ENCODE data around the gene MRPL23. TPM values are rescaled to one million over a fixed set of nuclear protein-coding genes. Genes with fewer than 3 reads are reported as not detected.

The MRPL23 gene
- total RNA-seq, 1 donor from 2014 or later, result 148 TPM

DNA sequence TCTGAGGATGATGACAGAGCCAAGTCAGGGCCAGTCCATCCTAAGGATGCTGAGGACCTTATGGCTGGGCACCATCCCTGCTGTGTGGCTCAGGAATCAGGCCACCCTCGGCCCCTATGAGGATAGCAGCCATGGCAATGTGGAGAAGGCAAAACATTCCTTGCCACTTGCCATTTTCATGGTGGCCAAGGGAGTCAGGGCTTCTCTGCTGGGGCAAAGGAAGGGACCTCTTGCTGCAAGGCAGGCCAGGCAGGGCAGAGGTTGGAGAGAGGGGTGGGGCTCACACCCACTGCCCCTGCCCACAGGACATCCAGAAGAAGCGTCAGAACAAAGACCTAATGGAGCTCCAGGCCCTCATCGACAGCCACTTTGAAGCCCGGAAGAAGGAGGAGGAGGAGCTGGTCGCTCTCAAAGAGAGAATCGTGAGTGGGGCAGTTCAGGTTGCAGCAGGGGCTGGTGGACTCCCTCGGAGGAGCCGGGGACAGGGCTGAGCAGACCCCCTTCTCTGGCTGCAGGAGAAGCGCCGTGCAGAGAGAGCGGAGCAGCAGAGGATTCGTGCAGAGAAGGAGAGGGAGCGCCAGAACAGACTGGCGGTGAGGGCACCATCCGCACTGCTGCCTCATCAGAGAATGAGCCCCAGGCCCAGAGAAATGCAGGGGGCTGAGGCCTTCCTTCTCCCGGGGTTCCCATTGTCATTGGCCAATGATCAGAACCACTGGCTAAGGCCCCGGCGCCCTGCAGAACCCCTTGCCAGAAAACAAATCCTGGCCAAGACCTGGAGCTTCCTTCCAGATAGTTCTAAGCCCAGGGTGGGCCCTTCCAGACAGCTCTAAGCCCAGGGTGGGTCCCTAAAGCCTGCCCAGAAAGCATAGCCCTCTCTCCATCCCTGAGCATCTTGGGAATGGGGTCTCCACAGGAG lies 13.5 kb upstream of the MRPL23 start:
- intact Hi-C loops (cut with DNase I), result no loop called here
- Histone ChIP-seq H3K27ac (no peak overlapping the region), H3K36me3 (no peaks in the 10 kb centered on the region), H3K4me1 (peaks cover 13% of the 10 kb centered on the region), H3K4me3 (no peak overlapping the region), H3K9me3 (no peaks in the 10 kb centered on the region), H3K27me3 (no peaks in the 10 kb centered on the region)
- TF ChIP-seq POLR2A (IDR thresholded peaks at IDR 0.05) (no peak), POLR2AphosphoS5 (IDR thresholded peaks at IDR 0.05; ENCODE audit: insufficient read depth in 1 of 2, low read depth in 1 of 2) (no peak)
- TF ChIP-seq, protein P1, sequence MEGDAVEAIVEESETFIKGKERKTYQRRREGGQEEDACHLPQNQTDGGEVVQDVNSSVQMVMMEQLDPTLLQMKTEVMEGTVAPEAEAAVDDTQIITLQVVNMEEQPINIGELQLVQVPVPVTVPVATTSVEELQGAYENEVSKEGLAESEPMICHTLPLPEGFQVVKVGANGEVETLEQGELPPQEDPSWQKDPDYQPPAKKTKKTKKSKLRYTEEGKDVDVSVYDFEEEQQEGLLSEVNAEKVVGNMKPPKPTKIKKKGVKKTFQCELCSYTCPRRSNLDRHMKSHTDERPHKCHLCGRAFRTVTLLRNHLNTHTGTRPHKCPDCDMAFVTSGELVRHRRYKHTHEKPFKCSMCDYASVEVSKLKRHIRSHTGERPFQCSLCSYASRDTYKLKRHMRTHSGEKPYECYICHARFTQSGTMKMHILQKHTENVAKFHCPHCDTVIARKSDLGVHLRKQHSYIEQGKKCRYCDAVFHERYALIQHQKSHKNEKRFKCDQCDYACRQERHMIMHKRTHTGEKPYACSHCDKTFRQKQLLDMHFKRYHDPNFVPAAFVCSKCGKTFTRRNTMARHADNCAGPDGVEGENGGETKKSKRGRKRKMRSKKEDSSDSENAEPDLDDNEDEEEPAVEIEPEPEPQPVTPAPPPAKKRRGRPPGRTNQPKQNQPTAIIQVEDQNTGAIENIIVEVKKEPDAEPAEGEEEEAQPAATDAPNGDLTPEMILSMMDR (IDR thresholded peaks at IDR 0.05), result no peak
- DNase-seq (ENCODE audit: extremely low spot score in 2 of 2), result no peak

DNA sequence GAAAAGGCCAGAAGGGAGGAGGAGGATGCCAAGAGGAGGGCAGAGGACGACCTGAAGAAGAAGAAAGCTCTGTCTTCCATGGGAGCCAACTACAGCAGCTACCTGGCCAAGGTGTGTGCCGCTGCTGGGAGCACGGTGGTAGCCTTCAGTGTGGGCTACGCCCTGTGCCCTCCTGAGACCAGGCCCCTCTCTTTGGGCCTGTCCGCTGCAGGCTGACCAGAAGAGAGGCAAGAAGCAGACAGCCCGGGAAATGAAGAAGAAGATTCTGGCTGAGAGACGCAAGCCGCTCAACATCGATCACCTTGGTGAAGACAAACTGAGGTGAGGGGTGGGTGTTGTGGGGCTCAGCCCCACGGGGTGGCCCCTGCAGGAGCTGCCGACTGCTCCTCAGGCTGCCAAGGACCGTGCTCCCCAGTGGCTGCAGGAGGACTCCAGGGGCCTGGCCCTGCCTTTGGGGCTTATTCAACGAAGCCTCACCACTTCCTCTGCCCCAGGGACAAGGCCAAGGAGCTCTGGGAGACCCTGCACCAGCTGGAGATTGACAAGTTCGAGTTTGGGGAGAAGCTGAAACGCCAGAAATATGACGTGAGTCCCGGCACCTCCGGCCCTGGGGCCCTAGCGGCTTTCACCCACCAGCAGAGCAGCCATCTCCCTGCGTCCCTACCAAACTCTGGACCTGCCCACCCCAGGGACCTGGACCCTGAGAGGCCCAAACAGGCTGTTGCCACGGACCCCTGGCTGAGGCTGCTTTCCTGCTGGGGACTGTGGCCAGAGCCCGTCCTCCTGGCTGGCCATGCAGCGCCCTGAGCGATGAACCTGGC lies 12.6 kb upstream of the MRPL23 start:
- Histone ChIP-seq H3K4me3 (no peak overlapping the region), H3K27me3 (no peaks in the 10 kb centered on the region), H3K36me3 (no peaks in the 10 kb centered on the region), H3K27ac (no peak overlapping the region), H3K4me1 (peaks cover 17% of the 10 kb centered on the region), H3K9me3 (no peaks in the 10 kb centered on the region)
- DNase-seq (ENCODE audit: extremely low spot score in 2 of 2), result no peak
- intact Hi-C loops (cut with DNase I), result no loop called here
- TF ChIP-seq POLR2A (IDR thresholded peaks at IDR 0.05) (no peak), POLR2AphosphoS5 (IDR thresholded peaks at IDR 0.05; ENCODE audit: insufficient read depth in 1 of 2, low read depth in 1 of 2) (no peak)
- TF ChIP-seq, protein P1 (IDR thresholded peaks at IDR 0.05), result no peak

DNA sequence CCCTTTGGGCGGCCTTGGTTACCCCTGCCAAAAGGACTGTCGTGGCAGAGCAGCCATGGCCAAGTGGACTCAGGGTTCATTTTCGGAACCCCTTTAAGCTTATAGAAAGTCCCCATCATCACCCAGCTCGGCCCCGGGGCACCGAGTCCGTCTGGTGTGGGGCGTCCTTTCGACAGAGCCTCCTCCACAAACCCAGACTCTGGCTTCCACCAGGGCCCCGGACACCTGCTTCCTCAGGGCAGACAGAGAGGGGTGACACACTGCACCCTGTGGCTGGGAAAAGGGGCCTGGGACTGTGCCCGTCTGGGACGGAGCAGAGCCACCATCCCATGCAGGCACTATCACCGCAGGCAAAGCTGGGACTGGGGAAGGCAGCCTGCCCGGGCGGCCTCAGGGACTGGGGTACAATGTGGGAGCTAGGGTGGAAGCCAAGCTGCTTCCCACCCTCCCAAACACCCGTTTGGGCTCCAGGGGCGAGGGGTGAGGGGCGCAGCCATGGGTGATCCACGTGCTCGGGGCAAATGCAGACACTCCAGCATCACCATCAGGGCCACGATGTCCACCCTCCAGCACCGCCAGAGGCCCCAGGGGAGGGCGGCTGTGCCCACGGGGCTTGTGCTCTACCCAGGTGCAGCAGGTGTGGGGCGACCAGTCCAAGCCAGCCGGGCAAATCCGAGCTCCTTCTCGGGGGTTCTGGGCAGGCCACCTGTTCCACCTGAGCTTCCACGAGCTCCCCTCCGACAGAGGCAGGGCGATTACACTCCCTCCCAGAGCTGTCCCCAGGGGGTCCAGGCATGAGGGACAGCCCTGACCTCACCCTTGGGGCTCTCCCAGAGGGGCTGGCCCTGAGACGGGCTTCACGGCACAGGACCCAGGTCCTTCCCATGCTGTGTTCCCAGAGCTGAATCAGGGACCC lies 11.7 kb upstream of the MRPL23 start:
- H3K27ac ChIP-seq, result no peak overlapping the region
- TF ChIP-seq POLR2A (IDR thresholded peaks at IDR 0.05), result no peak
- TF ChIP-seq, protein P1 (IDR thresholded peaks at IDR 0.05), result no peak
- TF ChIP-seq POLR2AphosphoS5 (IDR thresholded peaks at IDR 0.05; ENCODE audit: insufficient read depth in 1 of 2, low read depth in 1 of 2), result no peak
- no peaks in the 10 kb centered on the region for H3K9me3 ChIP-seq
- H3K4me1 ChIP-seq, result peaks cover 17% of the 10 kb centered on the region
- intact Hi-C loops (cut with DNase I), result no loop called here
- H3K27me3 ChIP-seq, result no peaks in the 10 kb centered on the region
- H3K4me3 ChIP-seq, result no peak overlapping the region
- DNase-seq (ENCODE audit: extremely low spot score in 2 of 2), result no peak
- H3K36me3 ChIP-seq, result no peaks in the 10 kb centered on the region

DNA sequence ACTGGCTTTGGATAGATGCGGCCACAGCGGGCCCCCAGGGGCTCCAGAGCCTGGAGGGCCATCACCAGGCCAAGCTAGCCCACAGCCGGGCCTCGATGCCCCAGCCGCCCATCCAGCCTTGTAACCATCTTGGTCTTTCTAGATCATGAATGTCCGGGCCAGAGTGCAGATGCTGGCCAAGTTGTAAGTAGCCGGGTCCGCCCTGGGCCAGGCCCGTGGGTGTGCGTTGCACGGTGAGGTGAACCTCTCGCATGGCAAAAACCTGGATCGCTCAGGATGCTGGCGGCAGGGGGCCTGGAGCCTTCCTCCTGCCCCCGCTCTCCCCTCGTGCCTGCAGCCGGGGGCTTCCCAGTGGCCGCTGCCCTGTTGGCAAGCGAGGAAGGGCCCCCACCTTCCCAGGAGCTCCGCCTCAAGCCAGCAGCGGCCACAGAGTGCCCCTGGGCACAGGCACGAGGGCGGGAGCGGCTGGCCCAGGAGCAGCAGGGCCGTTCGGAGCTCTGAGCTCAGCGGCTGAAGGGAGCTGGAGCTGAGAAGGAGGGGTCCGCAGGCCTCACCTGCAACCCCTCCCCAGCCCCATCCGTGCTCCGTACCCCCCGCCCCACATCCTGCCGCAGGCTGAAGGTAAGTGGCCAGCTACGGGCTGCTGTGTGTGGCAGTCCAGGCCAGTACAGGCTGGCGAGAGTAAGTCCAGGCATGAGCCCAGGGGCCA lies 10.9 kb upstream of the MRPL23 start:
- no peak overlapping the region for H3K4me3 ChIP-seq
- H3K36me3 ChIP-seq, result no peaks in the 10 kb centered on the region
- H3K27me3 ChIP-seq, result no peaks in the 10 kb centered on the region
- intact Hi-C loops (cut with DNase I), result no loop called here
- TF ChIP-seq, protein P1 (IDR thresholded peaks at IDR 0.05), result no peak
- TF ChIP-seq POLR2AphosphoS5 (IDR thresholded peaks at IDR 0.05; ENCODE audit: insufficient read depth in 1 of 2, low read depth in 1 of 2) (no peak), POLR2A (IDR thresholded peaks at IDR 0.05) (no peak)
- no peak for DNase-seq (ENCODE audit: extremely low spot score in 2 of 2)
- H3K4me1 ChIP-seq, result peaks cover 15% of the 10 kb centered on the region
- no peaks in the 10 kb centered on the region for H3K9me3 ChIP-seq
- H3K27ac ChIP-seq, result no peak overlapping the region
